Prostate gland (tissue), 2 donors: ENCODE results near the gene RNASET2. TPM values are rescaled to one million over a fixed set of nuclear protein-coding genes. Genes with fewer than 3 reads are reported as not detected.

ENCODE experiments used
- DNase-seq: peaks from one replicate; pipeline ENCODE4 v3.0.0-alpha.2; 2019; ENCODE audit warnings: low spot score
- H3K27ac ChIP-seq, 2 donors: fragments of 200-600 bp; sonication (generic); 2 replicates each; pipeline ENCODE4 v1.5.1; 2017 to 2019
- H3K27me3 ChIP-seq: fragments of 200-600 bp; sonication (generic); replicated peaks from 2 replicates; pipeline ENCODE4 v1.5.1; 2019; ENCODE audit not compliant: insufficient read depth
- H3K36me3 ChIP-seq, 2 donors: fragments of 200-600 bp; sonication (generic); 1 replicate in 1 of 2; 2 replicates in 1 of 2; pipeline versions ENCODE4 v1.5.1 to v1.8.1; 2017 to 2019
- H3K4me1 ChIP-seq: fragments of 200-600 bp; sonication (generic); replicated peaks from 2 replicates; pipeline ENCODE4 v1.5.1; 2019
- H3K4me3 ChIP-seq, 2 donors: fragments of 200-600 bp; sonication (generic); 2 replicates each; pipeline ENCODE4 v1.5.1; 2017 to 2019
- H3K9me3 ChIP-seq: fragments of 200-600 bp; sonication (generic); 2 replicates; pipeline ENCODE4 v1.5.1; 2017
- CTCF ChIP-seq, 4 experiments: fragments of 200-600 bp in 2 of 4; fragments of 450-650 bp in 2 of 4; sonication (generic) in 2 of 4; IDR thresholded peaks; 1 replicate in 3 of 4; 2 replicates in 1 of 4; pipeline ENCODE4 v1.5.1; 2016 to 2019; ENCODE audit warnings: antibody characterized with exemption in 4 of 4, mild to moderate bottlenecking in 2 of 4, moderate library complexity in 2 of 4
- POLR2A ChIP-seq: fragments of 450-650 bp; IDR thresholded peaks from one replicate; pipeline ENCODE4 v1.6.1; 2016; ENCODE audit warnings: antibody characterized with exemption, mild to moderate bottlenecking
- POLR2AphosphoS5 ChIP-seq: sonication (generic); formaldehyde crosslinking; IDR thresholded peaks from one replicate; pipeline ENCODE4 v1.6.1; 2017; ENCODE audit warnings: antibody characterized with exemption
- WGBS: methylation state at CpG from one replicate; pipeline ENCODE4 v1.1.5; 2018; 5-methylcytosine and 5-hydroxymethylcytosine counted together
- intact Hi-C: fragments of 100-400 bp; cut with DNase I; formaldehyde crosslinking; loops from one replicate; pipeline ENCODE4 v1.14.2; 2022
- total RNA-seq, 2 donors: library from RNA; depleted of rRNA; stranded (reverse); fragments of >200 nt; gene quantifications; one replicate each; pipeline ENCODE4 v1.1.0, GENCODE V29; 2016

RNASET2 gene
- total RNA-seq, 2 donors from 2014 or later = 81.3 to 180 TPM

GRCh38 chr6:166999145-166999883, 43.0 kb upstream of the RNASET2 start, which contains the start of gene CEP43:
TSS of gene CEP43 (plus strand) at chr6:166999397. CDS start at chr6:166999413, 16 bp downstream.
- under 1% methylated on average over 70 of the region's 93 CpGs for WGBS
- intact Hi-C loops = loop anchor here (5.0 kb wide), 2 partner anchors 47 to 143 kb away; no protein-coding TSS in a partner anchor
- peak; percentile 63 for TF ChIP-seq POLR2AphosphoS5
- TF ChIP-seq POLR2A = peak; percentile 58
- peak in 2 of 4 experiments; percentile 18 to 57 for TF ChIP-seq CTCF (IDR thresholded peaks at IDR 0.05)
- peak; percentile 88 for DNase-seq
- H3K4me3 ChIP-seq = peak within 1 kb of the TSS; percentile 86 to 88
- no peaks in the 10 kb centered on the region for H3K36me3 ChIP-seq
- H3K27me3 ChIP-seq = no peaks in the 10 kb centered on the region
- H3K4me1 ChIP-seq = no peaks in the 10 kb centered on the region
- no peaks in the 10 kb centered on the region for H3K9me3 ChIP-seq
- peak within 1 kb of the TSS; percentile 73 to 74 for H3K27ac ChIP-seq

GRCh38 chr6:166998256-166999144, 42.1 kb upstream of the RNASET2 start:
- TF ChIP-seq POLR2AphosphoS5 (no peak), POLR2A (no peak)
- under 1% methylated on average over 81 of the region's 96 CpGs for WGBS

GRCh38 chr6:166997768-166998255, 41.5 kb upstream of the RNASET2 start:
- Histone ChIP-seq H3K36me3 (no peaks in the 10 kb centered on the region), H3K27me3 (no peaks in the 10 kb centered on the region), H3K9me3 (no peaks in the 10 kb centered on the region), H3K4me3 (peak overlapping the region; percentile 86 to 88), H3K27ac (peak overlapping the region; percentile 73 to 74), H3K4me1 (no peaks in the 10 kb centered on the region)
- peak; percentile 28 for TF ChIP-seq POLR2AphosphoS5
- peak in 2 of 4 experiments; percentile 51 to 56 for TF ChIP-seq CTCF (IDR thresholded peaks at IDR 0.05)
- TF ChIP-seq POLR2A = no peak
- intact Hi-C loops = loop anchor here (5.0 kb wide), 2 partner anchors 46 to 144 kb away; no protein-coding TSS in a partner anchor
- peak; percentile 57 for DNase-seq
- WGBS = 11% methylated on average over 13 of the region's 38 CpGs

More at GRCh38 chr6:166998256-166999144, 42.1 kb upstream of the RNASET2 start:
- intact Hi-C loops = loop anchor here (5.0 kb wide), 2 partner anchors 46 to 144 kb away; no protein-coding TSS in a partner anchor
- peak overlapping the region; percentile 86 to 88 for H3K4me3 ChIP-seq
- H3K27me3 ChIP-seq = no peaks in the 10 kb centered on the region
- no peaks in the 10 kb centered on the region for H3K9me3 ChIP-seq
- H3K4me1 ChIP-seq = no peaks in the 10 kb centered on the region
- H3K27ac ChIP-seq = peak overlapping the region; percentile 73 to 74
- DNase-seq = peak; percentile 11
- H3K36me3 ChIP-seq = no peaks in the 10 kb centered on the region

GRCh38 chr6:166997348-166997747, 41.0 kb upstream of the RNASET2 start:
- H3K9me3 ChIP-seq = no peaks in the 10 kb centered on the region
- H3K36me3 ChIP-seq = no peaks in the 10 kb centered on the region
- WGBS = 67% methylated on average over 3 of the region's 3 CpGs
- TF ChIP-seq POLR2AphosphoS5 (no peak), POLR2A (no peak), CTCF (IDR thresholded peaks at IDR 0.05) (no peak)
- H3K4me1 ChIP-seq = no peaks in the 10 kb centered on the region
- peak overlapping the region in 1 of 2 donors; percentile 86 for H3K4me3 ChIP-seq
- H3K27me3 ChIP-seq = no peaks in the 10 kb centered on the region
- intact Hi-C loops = loop anchor here (5.0 kb wide), 2 partner anchors 45 to 145 kb away; no protein-coding TSS in a partner anchor
- DNase-seq = no peak
- H3K27ac ChIP-seq = peak overlapping the region in 1 of 2 donors; percentile 74
